SU-DHL-6 (cell line): Measurements from ENCODE around the gene AURKAIP1.

ENCODE experiments used
- CTCF ChIP-seq: fragments of 200-600 bp; sonication (generic); IDR thresholded peaks from one replicate; pipeline ENCODE4 v1.5.1; 2017; ENCODE audit warnings: antibody characterized with exemption, mild to moderate bottlenecking, low read length, moderate library complexity; ENCODE audit not compliant: insufficient read depth, poor library complexity, severe bottlenecking
- EZH2phosphoT487 ChIP-seq: fragments of 200-600 bp; sonication (generic), shearing (Covaris generic); conservative IDR thresholded peaks from 2 replicates; pipeline ENCODE4 v1.6.1; 2018; ENCODE audit warnings: mild to moderate bottlenecking, antibody characterized with exemption, low read length, moderate library complexity, mixed read lengths

GRCh38 chr1:1367315-1367714 is 7.7 kb downstream of the AURKAIP1 start:
- TF ChIP-seq EZH2phosphoT487 (no peak), CTCF (no peak)
